BJ (cell line): ENCODE results near the gene TPCN2. TPM values are rescaled to one million over a fixed set of nuclear protein-coding genes. Genes with fewer than 3 reads are reported as not detected.
"Not testable (repeated sequence)": the region's sequence is repeated elsewhere in the genome, so short reads cannot be mapped to it uniquely, and the experiment has no call there.

Source experiments
- CTCF ChIA-PET: fragments of 350-600 bp; formaldehyde crosslinking; extraction: SDS; loops from one replicate; lab custom pipeline; 2021; ENCODE audit warnings: antibody characterized with exemption, inconsistent platforms; lab: Yijun Ruan, JAX
- POLR2A ChIA-PET: fragments of 300-600 bp; sonication (Branson Sonifier 250); formaldehyde crosslinking; extraction: SDS; loops from one replicate; lab custom pipeline; 2021; ENCODE audit warnings: antibody characterized with exemption; lab: Charles Lee
- DNase-seq: peaks from one replicate; pipeline ENCODE4 v3.0.0-alpha.2; 2011; ENCODE audit warnings: low read depth
- H3K27me3 ChIP-seq: 2 replicates; pipeline ENCODE4 v1.6.0; 2011; ENCODE audit warnings: low read length; ENCODE audit not compliant: control insufficient read depth, insufficient read depth
- H3K36me3 ChIP-seq: 2 replicates; pipeline ENCODE4 v1.5.1; 2011; ENCODE audit warnings: low read length; ENCODE audit not compliant: control insufficient read depth, insufficient read depth
- H3K4me3 ChIP-seq: 2 replicates; pipeline ENCODE4 v1.5.1; 2011; ENCODE audit warnings: low read depth, mild to moderate bottlenecking, control low read depth, low read length
- polyA plus RNA-seq: library from polyadenylated mRNA; depleted of rRNA; stranded (reverse); fragments of >200 nt; gene quantifications from 2 replicates; pipeline ENCODE4 v1.2.3, GENCODE V29; 2011
- TF ChIP-seq, protein P1 (sequence below): IDR thresholded peaks from 2 replicates; pipeline ENCODE4 v1.5.1; 2011; ENCODE audit warnings: low read depth, mild to moderate bottlenecking, control low read depth, inconsistent platforms, low read length, moderate library complexity; ENCODE audit not compliant: insufficient read depth

The TPCN2 gene
- polyA plus RNA-seq, 1 experiment, result 9.9 TPM

DNA sequence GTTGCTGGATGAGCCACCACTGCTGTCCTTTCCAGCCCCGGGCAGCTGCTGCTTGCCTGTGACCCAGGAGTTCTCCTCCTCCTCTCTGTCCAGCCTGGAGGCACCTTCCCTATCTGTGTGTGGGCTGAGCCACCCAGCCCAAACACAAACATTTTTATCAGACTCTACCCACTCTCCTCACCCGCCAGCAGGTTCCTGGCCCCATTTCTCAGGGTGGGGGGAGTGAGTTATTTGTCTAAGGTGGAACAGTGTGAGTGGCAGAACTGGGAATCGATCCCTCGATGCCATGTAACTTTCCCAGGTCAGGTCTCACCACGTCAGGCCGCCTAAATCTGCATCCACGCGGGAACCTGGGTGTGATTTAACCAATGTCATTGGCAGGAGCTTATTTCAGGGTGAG is 86.2 kb downstream of the TPCN2 start:
- ChIA-PET POLR2A (no interaction called here), CTCF (no interaction called here)
- Histone ChIP-seq H3K27me3 (no peaks in the 10 kb centered on the region), H3K4me3 (no peak overlapping the region), H3K36me3 (no peaks in the 10 kb centered on the region)
- DNase-seq, result no peak
- TF ChIP-seq, protein P1, sequence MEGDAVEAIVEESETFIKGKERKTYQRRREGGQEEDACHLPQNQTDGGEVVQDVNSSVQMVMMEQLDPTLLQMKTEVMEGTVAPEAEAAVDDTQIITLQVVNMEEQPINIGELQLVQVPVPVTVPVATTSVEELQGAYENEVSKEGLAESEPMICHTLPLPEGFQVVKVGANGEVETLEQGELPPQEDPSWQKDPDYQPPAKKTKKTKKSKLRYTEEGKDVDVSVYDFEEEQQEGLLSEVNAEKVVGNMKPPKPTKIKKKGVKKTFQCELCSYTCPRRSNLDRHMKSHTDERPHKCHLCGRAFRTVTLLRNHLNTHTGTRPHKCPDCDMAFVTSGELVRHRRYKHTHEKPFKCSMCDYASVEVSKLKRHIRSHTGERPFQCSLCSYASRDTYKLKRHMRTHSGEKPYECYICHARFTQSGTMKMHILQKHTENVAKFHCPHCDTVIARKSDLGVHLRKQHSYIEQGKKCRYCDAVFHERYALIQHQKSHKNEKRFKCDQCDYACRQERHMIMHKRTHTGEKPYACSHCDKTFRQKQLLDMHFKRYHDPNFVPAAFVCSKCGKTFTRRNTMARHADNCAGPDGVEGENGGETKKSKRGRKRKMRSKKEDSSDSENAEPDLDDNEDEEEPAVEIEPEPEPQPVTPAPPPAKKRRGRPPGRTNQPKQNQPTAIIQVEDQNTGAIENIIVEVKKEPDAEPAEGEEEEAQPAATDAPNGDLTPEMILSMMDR, result no peak

DNA sequence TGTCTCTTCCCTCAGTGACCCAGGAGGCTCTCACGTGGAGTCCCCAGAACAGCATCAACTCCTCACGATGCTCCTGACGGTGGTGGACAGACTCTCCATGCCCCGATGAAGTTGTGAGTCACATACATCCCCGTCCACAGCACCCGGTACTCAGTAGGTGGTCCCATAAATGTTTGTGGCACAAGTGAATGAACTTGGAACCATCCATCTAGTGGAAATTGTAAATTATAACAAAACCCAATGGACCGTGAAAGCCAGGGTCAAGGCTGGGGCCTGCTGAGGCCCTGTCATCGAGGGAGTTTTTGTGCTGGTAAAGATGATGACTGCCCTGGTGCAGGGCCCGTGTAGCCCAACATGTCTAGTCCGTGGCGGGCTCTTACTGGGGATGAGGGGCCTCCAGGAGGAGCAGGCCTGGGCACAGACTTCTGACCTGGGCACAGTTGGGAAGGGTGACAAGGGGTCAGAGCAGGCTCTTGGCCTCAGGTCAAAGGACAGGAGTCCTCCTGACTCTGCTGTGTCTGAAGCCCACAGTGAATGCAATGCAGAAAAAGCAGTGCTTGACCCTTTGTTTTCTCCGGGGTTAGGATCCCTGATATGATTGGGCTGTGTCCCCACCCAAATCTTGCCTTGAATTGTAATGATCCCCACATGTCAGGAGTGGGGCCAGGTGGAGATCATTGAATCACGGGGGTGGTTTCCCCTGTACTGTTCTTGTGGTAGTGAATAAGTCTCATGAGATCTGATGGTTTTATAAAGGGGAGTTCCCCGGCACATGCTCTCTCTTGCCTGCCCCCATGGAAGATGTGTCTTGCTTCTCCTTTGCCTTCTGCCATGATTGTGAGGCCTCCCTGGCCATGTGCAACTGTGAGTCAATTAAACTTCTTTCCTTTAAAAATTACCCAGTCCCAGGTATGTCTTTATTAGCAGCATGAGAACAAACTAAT is 87.0 kb downstream of the TPCN2 start:
- ChIA-PET POLR2A (no interaction called here), CTCF (no interaction called here)
- no peaks in the 10 kb centered on the region for H3K36me3 ChIP-seq
- TF ChIP-seq, protein P1, result no peak
- no peaks in the 10 kb centered on the region for H3K27me3 ChIP-seq
- no peak for DNase-seq
- no peak overlapping the region for H3K4me3 ChIP-seq

DNA sequence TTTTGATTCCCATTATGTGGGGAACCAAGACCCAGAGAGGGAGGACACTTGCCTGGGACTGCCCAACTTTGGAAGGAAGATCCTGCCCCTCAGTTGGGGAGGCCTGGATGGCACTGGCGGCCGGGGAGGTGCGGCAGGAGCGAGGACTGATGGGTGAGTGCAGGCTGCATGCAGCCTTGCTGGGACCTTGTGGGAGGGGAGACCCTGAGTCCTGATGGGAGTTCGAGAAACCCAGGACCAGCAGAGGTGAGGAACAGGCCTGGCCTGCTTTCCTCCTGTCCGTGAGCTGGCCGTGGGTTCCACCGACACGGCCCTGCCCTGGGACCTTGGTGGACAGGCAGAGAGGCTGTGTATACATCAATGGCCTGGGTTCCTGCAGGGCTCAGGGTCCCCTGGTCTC is 87.7 kb downstream of the TPCN2 start:
- CTCF ChIA-PET, result interaction anchor here (1.0 kb wide), 1 partner anchor 507 kb away, joined by 5 read pairs; no protein-coding TSS in a partner anchor

DNA sequence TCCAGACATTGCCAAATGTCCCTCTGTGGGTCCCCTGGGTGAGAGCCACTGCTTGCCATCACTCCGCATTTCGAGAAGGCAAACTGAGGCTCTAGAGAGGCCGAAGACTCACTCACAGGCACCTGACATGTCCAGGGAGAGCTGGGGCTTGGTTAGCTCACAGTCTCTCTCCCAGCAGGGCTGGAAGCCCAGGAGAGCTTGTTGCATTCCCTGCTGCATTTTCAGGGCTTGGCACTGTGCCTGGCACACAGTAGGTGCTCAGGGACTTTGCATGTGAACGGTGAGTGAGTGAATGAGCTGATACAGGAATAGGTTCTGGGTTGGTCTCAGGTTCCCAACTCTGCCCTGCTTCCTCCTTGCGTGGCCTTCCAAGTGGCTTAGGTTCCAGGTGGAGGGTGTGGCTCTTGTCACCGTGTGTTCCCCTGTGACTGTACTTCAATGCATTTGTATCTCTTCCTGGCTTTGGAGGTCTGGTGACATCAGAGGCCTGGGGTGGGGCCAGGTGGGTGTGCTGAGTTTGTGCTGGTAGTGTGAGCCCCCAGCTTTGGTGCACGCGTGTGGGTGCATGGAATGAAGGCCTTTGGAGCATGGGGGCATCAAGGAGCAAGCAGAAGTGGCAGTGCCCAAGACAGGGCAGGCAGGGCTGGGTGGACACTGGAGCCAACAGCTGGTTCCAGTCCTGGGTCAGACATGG is 88.6 kb downstream of the TPCN2 start:
- CTCF ChIA-PET, result interaction anchor here (0.6 to 1.0 kb wide), 2 partner anchors 474 to 507 kb away, joined by 3 to 5 read pairs; no protein-coding TSS in a partner anchor
- no peak for DNase-seq
- H3K4me3 ChIP-seq, result no peak overlapping the region
- POLR2A ChIA-PET, result no interaction called here
- TF ChIP-seq, protein P1, result no peak
- no peaks in the 10 kb centered on the region for H3K27me3 ChIP-seq
- no peaks in the 10 kb centered on the region for H3K36me3 ChIP-seq

More for the DNA sequence above, 87.7 kb downstream of the TPCN2 start:
- TF ChIP-seq, protein P1, result no peak
- Histone ChIP-seq H3K4me3 (no peak overlapping the region), H3K36me3 (no peaks in the 10 kb centered on the region), H3K27me3 (no peaks in the 10 kb centered on the region)
- DNase-seq, result no peak
- POLR2A ChIA-PET, result no interaction called here

DNA sequence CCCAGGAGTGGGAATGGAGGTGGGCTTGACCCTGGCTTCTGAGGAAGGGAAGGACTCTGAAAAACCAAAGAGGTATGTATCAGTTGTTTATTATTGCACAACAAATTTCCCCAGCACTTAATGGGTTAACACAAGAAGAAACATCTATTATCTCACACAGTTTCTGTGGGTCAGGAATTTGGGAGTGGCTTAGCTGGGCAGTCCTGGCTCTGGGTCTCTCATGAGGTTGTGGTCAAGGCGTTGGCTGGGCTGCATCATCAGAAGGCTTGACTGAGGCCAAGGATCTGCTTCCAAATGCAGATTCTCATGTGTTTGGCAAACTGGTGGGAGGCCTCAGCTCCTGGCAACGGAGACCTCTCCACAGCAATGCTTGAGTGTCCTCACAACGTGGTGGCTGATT is 89.5 kb downstream of the TPCN2 start:
- Histone ChIP-seq H3K4me3 (no peak overlapping the region), H3K36me3 (no peaks in the 10 kb centered on the region), H3K27me3 (no peaks in the 10 kb centered on the region)
- DNase-seq, result no peak
- ChIA-PET POLR2A (no interaction called here), CTCF (no interaction called here)
- TF ChIP-seq, protein P1, result no peak

DNA sequence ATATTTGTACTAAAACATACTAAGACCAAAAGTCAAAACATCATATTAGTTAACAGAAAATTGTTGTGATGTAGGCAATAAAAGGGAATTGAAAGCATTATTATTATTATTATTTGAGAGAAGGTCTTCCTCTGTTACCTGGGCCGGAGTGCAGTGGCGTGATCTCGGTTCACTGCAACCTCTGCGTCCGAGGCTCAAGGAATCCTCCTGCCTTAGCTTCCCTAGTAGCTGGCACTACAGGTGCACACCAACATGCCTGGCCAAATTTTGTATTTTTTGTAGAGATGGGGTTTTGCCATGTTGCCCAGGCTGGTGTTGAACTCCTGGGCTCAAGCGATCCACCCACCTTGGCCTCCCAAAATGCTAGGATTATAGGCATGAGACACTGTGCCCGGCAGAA is 91.4 kb downstream of the TPCN2 start:
- POLR2A ChIA-PET, H3K36me3 ChIP-seq, H3K27me3 ChIP-seq, H3K4me3 ChIP-seq, DNase-seq: not testable (repeated sequence)
- CTCF ChIA-PET, result interaction anchor here (0.9 to 1.9 kb wide), 2 partner anchors 9 to 39 kb away, joined by 3 to 16 read pairs; no protein-coding TSS in a partner anchor
